ENCODE results near the gene HECTD2. TPM values are rescaled to one million over a fixed set of nuclear protein-coding genes. Genes with fewer than 3 reads are reported as not detected.

HECTD2 gene
- total RNA-seq, 1 donor from 2014 or later, result 6.0 TPM

GRCh38 chr10:91406322-91406721 lies 3.8 kb upstream of the HECTD2 start:
- H3K4me3 ChIP-seq, result no peak overlapping the region
- H3K27ac ChIP-seq (replicated peaks), result no peak overlapping the region
- H3K9me3 ChIP-seq (replicated peaks), result no peaks in the 10 kb centered on the region
- H3K4me1 ChIP-seq, result peaks cover 22% of the 10 kb centered on the region
- no peaks in the 10 kb centered on the region for H3K27me3 ChIP-seq (ENCODE audit: low read depth)
- TF ChIP-seq, protein P1, sequence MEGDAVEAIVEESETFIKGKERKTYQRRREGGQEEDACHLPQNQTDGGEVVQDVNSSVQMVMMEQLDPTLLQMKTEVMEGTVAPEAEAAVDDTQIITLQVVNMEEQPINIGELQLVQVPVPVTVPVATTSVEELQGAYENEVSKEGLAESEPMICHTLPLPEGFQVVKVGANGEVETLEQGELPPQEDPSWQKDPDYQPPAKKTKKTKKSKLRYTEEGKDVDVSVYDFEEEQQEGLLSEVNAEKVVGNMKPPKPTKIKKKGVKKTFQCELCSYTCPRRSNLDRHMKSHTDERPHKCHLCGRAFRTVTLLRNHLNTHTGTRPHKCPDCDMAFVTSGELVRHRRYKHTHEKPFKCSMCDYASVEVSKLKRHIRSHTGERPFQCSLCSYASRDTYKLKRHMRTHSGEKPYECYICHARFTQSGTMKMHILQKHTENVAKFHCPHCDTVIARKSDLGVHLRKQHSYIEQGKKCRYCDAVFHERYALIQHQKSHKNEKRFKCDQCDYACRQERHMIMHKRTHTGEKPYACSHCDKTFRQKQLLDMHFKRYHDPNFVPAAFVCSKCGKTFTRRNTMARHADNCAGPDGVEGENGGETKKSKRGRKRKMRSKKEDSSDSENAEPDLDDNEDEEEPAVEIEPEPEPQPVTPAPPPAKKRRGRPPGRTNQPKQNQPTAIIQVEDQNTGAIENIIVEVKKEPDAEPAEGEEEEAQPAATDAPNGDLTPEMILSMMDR (IDR thresholded peaks at IDR 0.05; ENCODE audit: borderline replicate concordance), result no peak
- intact Hi-C loops (cut with micrococcal nuclease), result no loop called here
- H3K36me3 ChIP-seq, result no peaks in the 10 kb centered on the region
- DNase-seq, result no peak

- H3K36me3 ChIP-seq, result no peaks in the 10 kb centered on the region
- H3K4me1 ChIP-seq, result peaks cover 29% of the 10 kb centered on the region
- H3K27me3 ChIP-seq (ENCODE audit: low read depth), result no peaks in the 10 kb centered on the region
- H3K9me3 ChIP-seq (replicated peaks), result no peaks in the 10 kb centered on the region
- intact Hi-C loops (cut with micrococcal nuclease), result no loop called here
- peak overlapping the region; percentile 86 for H3K4me3 ChIP-seq
- H3K27ac ChIP-seq (replicated peaks), result peak overlapping the region; percentile 100
- TF ChIP-seq, protein P1 (IDR thresholded peaks at IDR 0.05; ENCODE audit: borderline replicate concordance), result no peak
- peak; percentile 88 for DNase-seq
These were observed 875 bp upstream of the HECTD2 start for GRCh38 chr10:91409069-91409868.

- peaks cover 29% of the 10 kb centered on the region for H3K4me1 ChIP-seq
- H3K27ac ChIP-seq (replicated peaks), result peak overlapping the region; percentile 100
- no peaks in the 10 kb centered on the region for H3K9me3 ChIP-seq (replicated peaks)
- DNase-seq, result no peak
- H3K27me3 ChIP-seq (ENCODE audit: low read depth), result no peaks in the 10 kb centered on the region
- intact Hi-C loops (cut with micrococcal nuclease), result no loop called here
- H3K36me3 ChIP-seq, result no peaks in the 10 kb centered on the region
- peak overlapping the region; percentile 86 for H3K4me3 ChIP-seq
- TF ChIP-seq, protein P1 (IDR thresholded peaks at IDR 0.05; ENCODE audit: borderline replicate concordance), result no peak
These were observed 661 bp downstream of the HECTD2 start for GRCh38 chr10:91410638-91411371.

- H3K27ac ChIP-seq (replicated peaks), result no peak overlapping the region
These were observed 1.5 kb downstream of the HECTD2 start for GRCh38 chr10:91411621-91412020.

DNA sequence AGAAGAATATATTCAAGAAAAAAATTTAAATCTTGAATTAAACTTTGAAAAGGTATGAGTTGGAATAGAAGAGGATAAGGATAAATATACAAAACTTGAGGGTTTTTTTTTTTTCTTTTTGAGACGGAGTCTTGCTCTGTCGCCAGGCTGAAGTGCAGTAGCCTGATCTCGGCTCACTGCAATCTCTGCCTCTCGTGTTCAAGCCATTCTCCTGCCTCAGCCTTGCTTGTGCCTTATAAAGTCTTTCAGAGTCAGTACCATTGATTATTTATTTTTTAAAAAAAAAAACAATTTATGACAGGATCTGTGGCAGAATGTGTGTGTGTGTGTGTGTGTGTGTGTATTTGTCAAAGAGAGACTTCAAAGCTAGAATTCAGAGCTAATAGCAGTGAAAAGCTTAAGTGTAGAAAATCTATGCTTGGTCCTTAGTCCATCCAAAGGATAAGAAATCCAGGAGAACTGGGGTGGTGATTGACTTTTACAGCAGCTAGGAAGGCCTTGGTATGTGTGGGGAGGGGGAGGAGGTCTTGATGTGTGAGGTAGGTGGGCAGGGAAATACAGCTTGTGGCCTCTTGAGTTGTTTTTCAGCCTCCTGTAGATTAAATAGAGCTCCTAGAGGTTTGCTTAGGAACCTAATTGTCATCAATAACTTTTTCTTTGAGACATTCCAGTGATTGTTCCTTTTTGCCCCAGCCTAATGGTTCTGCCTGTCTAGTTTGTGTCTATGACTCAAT lies 2.4 kb downstream of the HECTD2 start:
- no peak overlapping the region for H3K27ac ChIP-seq (replicated peaks)
- H3K4me3 ChIP-seq, result no peak overlapping the region
- H3K36me3 ChIP-seq, result no peaks in the 10 kb centered on the region
- TF ChIP-seq, protein P1 (IDR thresholded peaks at IDR 0.05; ENCODE audit: borderline replicate concordance), result no peak
- H3K4me1 ChIP-seq, result peaks cover 29% of the 10 kb centered on the region
- H3K27me3 ChIP-seq (ENCODE audit: low read depth), result no peaks in the 10 kb centered on the region
- H3K9me3 ChIP-seq (replicated peaks), result no peaks in the 10 kb centered on the region
- intact Hi-C loops (cut with micrococcal nuclease), result no loop called here
- DNase-seq, result no peak

More at GRCh38 chr10:91411621-91412020, 1.5 kb downstream of the HECTD2 start:
- intact Hi-C loops (cut with micrococcal nuclease), result no loop called here
- no peak for DNase-seq
- TF ChIP-seq, protein P1 (IDR thresholded peaks at IDR 0.05; ENCODE audit: borderline replicate concordance), result no peak
- Histone ChIP-seq H3K36me3 (no peaks in the 10 kb centered on the region), H3K9me3 (replicated peaks) (no peaks in the 10 kb centered on the region), H3K4me1 (peaks cover 29% of the 10 kb centered on the region), H3K27me3 (ENCODE audit: low read depth) (no peaks in the 10 kb centered on the region), H3K4me3 (peak overlapping the region; percentile 86)
